NT2/D1 (cell line): ENCODE results near the gene TMEM115.
A peak's percentile ranks its signal among the peaks of the same experiment; 100 is the strongest.

Experiments used
- DNase-seq: peaks from one replicate; pipeline ENCODE4 v3.0.0-alpha.2; 2011; ENCODE audit warnings: low read depth, low spot score
- H3K27me3 ChIP-seq: 2 replicates; pipeline ENCODE4 v1.6.0; 2011; ENCODE audit warnings: mild to moderate bottlenecking; ENCODE audit not compliant: insufficient read length, insufficient read depth
- H3K36me3 ChIP-seq: 2 replicates; pipeline ENCODE4 v1.6.1; 2011; ENCODE audit warnings: mild to moderate bottlenecking, low read length, mixed read lengths; ENCODE audit not compliant: insufficient read depth, insufficient read length
- H3K4me1 ChIP-seq: 2 replicates; pipeline ENCODE4 v1.5.1; 2011; ENCODE audit not compliant: insufficient read depth, insufficient read length
- H3K4me3 ChIP-seq: 2 replicates; pipeline ENCODE4 v1.5.1; 2011; ENCODE audit warnings: low read depth; ENCODE audit not compliant: insufficient read length
- H3K9ac ChIP-seq: 2 replicates; pipeline ENCODE4 v1.6.0; 2011; ENCODE audit warnings: low read depth; ENCODE audit not compliant: insufficient read length
- H3K9me3 ChIP-seq: 2 replicates; pipeline ENCODE4 v1.5.1; 2011; ENCODE audit warnings: mild to moderate bottlenecking, low read length; ENCODE audit not compliant: insufficient read depth
- SUZ12 ChIP-seq: IDR thresholded peaks from 2 replicates; pipeline ENCODE4 v1.6.1; 2011; ENCODE audit not compliant: insufficient read length, insufficient read depth; ENCODE audit errors: extremely low read depth
- YY1 ChIP-seq: IDR thresholded peaks from 2 replicates; pipeline ENCODE4 v1.6.1; 2011; ENCODE audit not compliant: insufficient read length, insufficient read depth
- ZNF274 ChIP-seq: IDR thresholded peaks from 2 replicates; pipeline ENCODE4 v1.6.1; 2011; ENCODE audit warnings: mild to moderate bottlenecking, low read depth, low read length

TMEM115 gene, protein sequence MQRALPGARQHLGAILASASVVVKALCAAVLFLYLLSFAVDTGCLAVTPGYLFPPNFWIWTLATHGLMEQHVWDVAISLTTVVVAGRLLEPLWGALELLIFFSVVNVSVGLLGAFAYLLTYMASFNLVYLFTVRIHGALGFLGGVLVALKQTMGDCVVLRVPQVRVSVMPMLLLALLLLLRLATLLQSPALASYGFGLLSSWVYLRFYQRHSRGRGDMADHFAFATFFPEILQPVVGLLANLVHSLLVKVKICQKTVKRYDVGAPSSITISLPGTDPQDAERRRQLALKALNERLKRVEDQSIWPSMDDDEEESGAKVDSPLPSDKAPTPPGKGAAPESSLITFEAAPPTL

DNA sequence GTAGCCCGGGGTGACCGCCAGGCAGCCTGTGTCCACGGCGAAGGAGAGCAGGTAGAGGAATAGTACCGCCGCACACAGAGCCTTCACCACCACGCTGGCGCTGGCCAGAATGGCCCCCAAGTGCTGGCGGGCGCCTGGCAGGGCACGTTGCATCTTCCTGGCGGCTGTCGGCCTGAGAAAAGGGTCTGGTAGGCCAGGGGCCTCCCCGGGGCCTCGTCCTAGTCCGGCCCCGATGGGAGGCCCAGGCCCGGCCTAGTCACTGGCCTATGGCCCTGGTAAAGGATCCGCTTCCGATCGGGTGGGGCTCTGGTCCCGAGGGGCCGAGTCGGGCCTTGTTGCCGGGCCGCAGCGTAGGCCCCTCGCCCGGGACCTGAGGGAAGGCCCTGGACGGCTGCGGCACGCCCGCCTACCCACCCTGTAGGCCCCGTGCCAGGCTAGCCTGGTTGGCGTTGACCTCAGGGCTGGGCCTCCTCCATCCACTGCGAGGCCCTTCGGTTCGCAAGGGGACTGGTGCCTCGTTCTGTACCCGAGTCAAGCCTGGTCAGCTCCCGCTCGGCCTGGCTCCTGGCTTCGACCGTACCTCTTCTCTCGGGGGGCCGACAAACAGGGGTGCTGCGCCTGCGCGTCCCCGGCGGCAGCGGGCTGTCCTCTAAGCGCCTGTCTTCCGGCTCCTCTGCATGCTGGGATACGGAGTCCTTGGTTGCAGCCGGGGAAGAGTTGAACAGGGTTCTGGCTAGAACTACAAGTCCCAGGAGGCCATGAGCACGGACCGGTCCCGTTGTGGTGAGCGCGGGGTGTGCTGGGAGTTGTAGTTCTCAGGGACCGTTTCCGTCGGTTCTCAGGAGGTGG, at the start of gene TMEM115:
TMEM115 (minus strand) TSS at position 611 of the 849 bp plus-strand sequence; CDS start at position 153, 458 bp downstream.
- Histone ChIP-seq H3K9ac (peak within 1 kb of the TSS; percentile 98), H3K36me3 (peaks cover 47% of the 10 kb centered on the region), H3K4me1 (peaks cover 25% of the 10 kb centered on the region), H3K9me3 (no peaks in the 10 kb centered on the region), H3K27me3 (peaks cover 11% of the 10 kb centered on the region), H3K4me3 (peak within 1 kb of the TSS; percentile 92)
- DNase-seq, result peak; percentile 98
- TF ChIP-seq SUZ12 (no peak), ZNF274 (no peak)

DNA sequence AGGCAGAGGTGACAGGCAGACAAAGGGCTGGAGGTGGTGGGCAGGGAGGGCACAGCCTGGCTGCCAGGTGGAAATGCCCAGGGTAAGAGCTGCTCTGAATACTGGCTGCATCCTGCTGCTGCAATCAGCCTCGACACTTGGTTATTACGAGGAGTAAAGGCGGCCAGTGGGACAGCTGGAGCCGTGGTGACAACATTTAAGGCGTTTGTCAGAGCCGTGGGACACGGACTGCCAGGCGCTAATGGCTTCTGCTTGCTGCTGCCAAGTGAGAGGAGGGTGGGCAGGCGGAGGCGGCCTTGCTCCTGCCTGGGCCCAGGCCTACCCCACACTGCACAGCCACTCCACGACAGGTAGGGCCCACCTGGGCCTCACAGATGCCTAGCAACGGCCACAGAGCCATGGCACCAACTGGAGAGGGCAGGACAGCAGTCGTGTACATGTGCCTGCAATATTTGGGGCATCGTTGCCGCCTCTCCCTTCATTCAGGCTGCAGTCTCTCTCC, 49.2 kb upstream of the TMEM115 start:
- H3K9ac ChIP-seq, result no peak overlapping the region
- no peaks in the 10 kb centered on the region for H3K9me3 ChIP-seq
- H3K4me1 ChIP-seq, result peaks cover 11% of the 10 kb centered on the region
- DNase-seq, result no peak
- no peak for TF ChIP-seq SUZ12
- TF ChIP-seq ZNF274, result no peak
- no peak for TF ChIP-seq YY1
- no peaks in the 10 kb centered on the region for H3K36me3 ChIP-seq
- H3K27me3 ChIP-seq, result peaks cover 13% of the 10 kb centered on the region
- H3K4me3 ChIP-seq, result no peak overlapping the region

GRCh38 chr3:50406487-50406886, 47.2 kb upstream of the TMEM115 start:
- DNase-seq, result no peak
- no peaks in the 10 kb centered on the region for H3K9me3 ChIP-seq
- no peak overlapping the region for H3K9ac ChIP-seq
- H3K4me3 ChIP-seq, result no peak overlapping the region
- peaks cover 8% of the 10 kb centered on the region for H3K4me1 ChIP-seq
- peaks cover 23% of the 10 kb centered on the region for H3K27me3 ChIP-seq
- no peak for TF ChIP-seq YY1
- no peak for TF ChIP-seq ZNF274
- TF ChIP-seq SUZ12, result no peak
- H3K36me3 ChIP-seq, result no peaks in the 10 kb centered on the region

GRCh38 chr3:50405249-50405648, 45.9 kb upstream of the TMEM115 start:
- H3K4me1 ChIP-seq, result no peaks in the 10 kb centered on the region
- no peaks in the 10 kb centered on the region for H3K36me3 ChIP-seq
- H3K9ac ChIP-seq, result no peak overlapping the region
- DNase-seq, result peak; percentile 47
- H3K9me3 ChIP-seq, result no peaks in the 10 kb centered on the region
- H3K4me3 ChIP-seq, result no peak overlapping the region
- no peak for TF ChIP-seq YY1
- no peak for TF ChIP-seq ZNF274
- no peak for TF ChIP-seq SUZ12
- H3K27me3 ChIP-seq, result peaks cover 24% of the 10 kb centered on the region

GRCh38 chr3:50401978-50402595, 42.8 kb upstream of the TMEM115 start:
- Histone ChIP-seq H3K27me3 (peaks cover 30% of the 10 kb centered on the region), H3K4me3 (no peak overlapping the region)
- TF ChIP-seq ZNF274 (no peak), SUZ12 (no peak), YY1 (no peak)

GRCh38 chr3:50396502-50396901, 37.2 kb upstream of the TMEM115 start:
- Histone ChIP-seq H3K9ac (no peak overlapping the region), H3K9me3 (no peaks in the 10 kb centered on the region), H3K4me1 (peaks cover 8% of the 10 kb centered on the region), H3K36me3 (no peaks in the 10 kb centered on the region), H3K4me3 (no peak overlapping the region), H3K27me3 (peaks cover 11% of the 10 kb centered on the region)
- no peak for DNase-seq
- TF ChIP-seq YY1 (no peak), SUZ12 (no peak), ZNF274 (no peak)

More at GRCh38 chr3:50401978-50402595, 42.8 kb upstream of the TMEM115 start:
- no peaks in the 10 kb centered on the region for H3K9me3 ChIP-seq
- DNase-seq, result no peak
- no peak overlapping the region for H3K9ac ChIP-seq
- no peaks in the 10 kb centered on the region for H3K36me3 ChIP-seq
- H3K4me1 ChIP-seq, result no peaks in the 10 kb centered on the region
